HPDE6-E6E7 (cell line): ENCODE results near the gene GNAL.
"Not testable (repeated sequence)": the region's sequence is repeated elsewhere in the genome, so short reads cannot be mapped to it uniquely, and the experiment has no call there.

Experiments used
- DNase-seq: peaks from one replicate; pipeline ENCODE4 v3.0.0; 2011; ENCODE audit warnings: missing footprints; ENCODE audit errors: extremely low spot score

GNAL gene

DNA sequence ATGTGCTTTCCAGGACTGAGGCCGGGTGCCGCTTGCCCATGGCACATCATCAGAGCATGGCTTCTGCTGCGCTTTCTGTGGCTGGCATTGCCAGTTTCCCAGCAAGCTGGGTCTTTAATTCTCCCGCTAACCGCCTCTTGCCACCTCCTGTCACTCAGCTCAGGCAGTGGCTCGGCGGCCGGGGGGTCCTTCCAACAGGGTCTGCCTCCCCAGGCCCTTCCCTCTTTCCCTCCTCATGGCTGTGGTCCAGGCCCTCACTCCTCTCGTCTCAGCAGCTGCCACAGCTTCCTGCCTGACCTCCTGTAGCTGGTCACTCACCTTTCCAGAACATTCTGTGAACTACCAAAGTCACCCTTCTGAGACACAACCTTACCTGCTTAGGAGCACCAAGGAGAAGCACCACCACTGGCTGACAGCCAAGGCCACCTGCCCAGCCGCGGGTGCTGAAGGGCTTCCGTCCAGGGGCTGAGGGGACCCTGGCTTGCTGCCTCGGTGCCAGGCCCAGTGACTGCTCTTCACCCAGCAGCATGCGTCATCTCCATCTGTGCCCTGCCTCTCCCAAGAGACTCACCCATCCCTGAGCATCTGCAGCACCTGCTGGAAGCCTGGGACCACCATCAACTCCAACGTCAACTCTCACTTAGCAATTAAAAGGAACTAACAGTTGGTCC lies 184.7 kb downstream of the GNAL start:
- no peak for DNase-seq

GRCh38 chr18:11874676-11875075 lies 185.6 kb downstream of the GNAL start:
- no peak for DNase-seq

DNA sequence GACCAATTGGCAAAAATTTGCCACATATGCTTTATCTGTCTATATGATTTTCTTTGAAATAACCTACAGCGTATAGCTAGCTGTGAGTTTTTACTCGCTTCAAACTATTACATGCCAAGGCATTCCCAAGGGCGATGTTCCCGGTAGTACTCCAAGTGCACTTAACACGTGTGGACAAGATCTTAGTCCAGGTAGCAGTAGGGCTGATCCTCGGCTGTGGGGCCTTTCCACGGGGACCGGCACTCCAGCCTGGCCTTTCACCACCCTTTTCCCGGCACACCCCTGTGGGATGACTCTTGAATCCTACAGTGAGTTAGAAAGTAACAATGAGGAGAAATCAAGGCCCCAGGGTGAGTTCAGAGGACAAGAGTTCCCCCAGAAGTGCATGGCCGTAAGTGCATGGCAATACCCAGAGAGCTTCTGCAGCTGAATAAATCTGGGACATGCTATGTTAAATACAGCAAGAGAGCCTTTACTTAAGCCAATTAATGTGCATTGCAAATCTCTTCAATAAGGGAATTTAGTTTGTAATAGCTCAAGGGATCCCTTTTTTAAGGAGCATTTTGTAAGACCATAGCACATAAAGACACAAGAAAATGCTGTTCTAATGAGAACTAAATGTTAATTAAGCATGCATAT lies 188.6 kb downstream of the GNAL start:
- no peak for DNase-seq

GRCh38 chr18:11880586-11881304 lies 191.7 kb downstream of the GNAL start:
- DNase-seq, result no peak

GRCh38 chr18:11882636-11883035 lies 193.6 kb downstream of the GNAL start:
- no peak for DNase-seq

DNA sequence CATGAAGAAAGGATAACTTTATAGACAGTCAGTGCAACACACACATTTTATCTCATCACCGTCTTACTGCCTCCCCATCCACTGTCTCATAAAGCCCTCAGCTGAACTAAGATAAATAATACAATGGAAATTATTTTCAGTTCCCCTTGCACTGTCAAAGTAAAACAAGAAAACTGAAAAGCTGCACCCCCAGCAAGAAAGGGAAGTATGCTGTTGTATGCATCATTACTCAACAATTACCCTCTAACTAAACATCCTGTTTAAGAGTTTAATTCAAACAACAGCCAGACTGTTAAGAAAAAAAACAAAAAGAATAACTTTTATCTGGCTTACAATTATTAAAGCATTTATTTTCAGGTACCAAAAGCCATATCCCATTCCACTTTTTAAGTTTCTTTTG lies 194.1 kb downstream of the GNAL start:
- DNase-seq, result no peak

- DNase-seq, result no peak
These were observed 195.4 kb downstream of the GNAL start for GRCh38 chr18:11884396-11885030.

GRCh38 chr18:11885278-11885947 lies 196.3 kb downstream of the GNAL start:
- no peak for DNase-seq

DNA sequence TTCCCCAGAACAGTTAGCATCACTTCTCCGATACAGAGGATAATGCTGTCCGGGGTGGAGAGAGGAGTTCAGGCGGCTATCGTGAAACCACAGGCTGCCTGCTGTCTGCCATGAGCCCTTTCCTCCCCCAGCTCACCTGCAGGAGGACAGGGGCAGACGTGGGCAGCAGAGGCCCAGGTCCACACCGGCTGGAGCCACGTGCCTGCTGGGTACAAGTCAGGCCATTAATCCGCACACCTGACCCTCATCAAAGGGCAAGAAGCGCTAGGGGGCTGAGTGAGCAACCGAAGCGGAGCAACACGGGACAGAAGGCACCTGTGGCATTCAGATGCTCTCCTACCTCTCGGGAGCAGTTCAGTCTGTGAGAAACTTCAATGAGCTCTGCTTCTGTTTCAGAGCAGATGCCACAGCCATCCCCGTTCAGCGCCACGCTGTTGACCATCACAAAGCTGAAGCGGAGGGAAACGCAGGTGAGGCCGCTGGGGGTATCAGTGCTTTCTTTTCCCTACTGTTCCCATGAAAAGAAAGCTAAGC lies 197.6 kb downstream of the GNAL start:
- no peak for DNase-seq

- DNase-seq, result no peak
These were observed 198.5 kb downstream of the GNAL start for GRCh38 chr18:11887328-11888128.

GRCh38 chr18:11888726-11889125 lies 199.7 kb downstream of the GNAL start:
- DNase-seq, result no peak

DNA sequence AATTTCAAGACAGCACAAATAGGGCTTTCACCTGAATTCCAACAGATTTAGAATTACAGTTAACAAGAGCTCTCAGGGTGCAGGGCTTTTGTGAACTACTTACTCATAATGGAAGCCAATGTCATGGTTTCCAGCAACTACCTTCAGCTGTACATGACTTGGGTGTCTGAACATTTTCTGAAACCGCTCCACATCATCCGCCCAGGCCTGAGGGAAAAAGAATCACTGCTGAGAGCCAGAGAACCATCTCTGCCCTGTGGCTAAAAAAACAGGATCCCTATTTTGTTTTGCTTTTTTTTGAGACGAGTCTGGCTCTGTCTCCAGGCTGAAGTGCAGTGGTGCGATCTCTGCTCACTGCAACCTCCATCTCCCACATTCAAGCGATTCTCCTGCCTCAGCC lies 200.2 kb downstream of the GNAL start:
- no peak for DNase-seq

- DNase-seq, result no peak
These were observed 202.7 kb downstream of the GNAL start for GRCh38 chr18:11891737-11892136.

GRCh38 chr18:11892438-11892837 lies 203.4 kb downstream of the GNAL start:
- not testable (repeated sequence) for DNase-seq

DNA sequence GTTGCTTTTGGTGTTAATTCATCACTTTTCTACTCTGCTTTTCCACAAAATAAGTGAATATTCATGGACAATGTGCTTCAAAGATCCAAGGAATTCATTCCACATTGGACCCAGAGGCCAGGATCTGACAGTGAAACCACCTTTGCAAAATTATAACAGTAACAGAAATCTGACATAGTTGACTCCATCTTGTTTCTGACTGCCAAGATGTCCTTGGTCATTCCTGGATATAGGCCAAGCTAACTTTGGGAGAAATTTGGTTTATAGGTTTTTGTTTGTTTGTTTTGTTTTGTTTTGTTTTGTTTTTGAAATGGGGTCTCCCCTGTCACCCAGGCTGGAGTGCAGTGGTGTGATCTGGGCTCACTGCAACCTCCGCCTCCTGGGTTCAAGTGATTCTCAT lies 208.7 kb downstream of the GNAL start:
- no peak for DNase-seq

- DNase-seq, result no peak
These were observed 210.0 kb downstream of the GNAL start for GRCh38 chr18:11899063-11899462.

DNA sequence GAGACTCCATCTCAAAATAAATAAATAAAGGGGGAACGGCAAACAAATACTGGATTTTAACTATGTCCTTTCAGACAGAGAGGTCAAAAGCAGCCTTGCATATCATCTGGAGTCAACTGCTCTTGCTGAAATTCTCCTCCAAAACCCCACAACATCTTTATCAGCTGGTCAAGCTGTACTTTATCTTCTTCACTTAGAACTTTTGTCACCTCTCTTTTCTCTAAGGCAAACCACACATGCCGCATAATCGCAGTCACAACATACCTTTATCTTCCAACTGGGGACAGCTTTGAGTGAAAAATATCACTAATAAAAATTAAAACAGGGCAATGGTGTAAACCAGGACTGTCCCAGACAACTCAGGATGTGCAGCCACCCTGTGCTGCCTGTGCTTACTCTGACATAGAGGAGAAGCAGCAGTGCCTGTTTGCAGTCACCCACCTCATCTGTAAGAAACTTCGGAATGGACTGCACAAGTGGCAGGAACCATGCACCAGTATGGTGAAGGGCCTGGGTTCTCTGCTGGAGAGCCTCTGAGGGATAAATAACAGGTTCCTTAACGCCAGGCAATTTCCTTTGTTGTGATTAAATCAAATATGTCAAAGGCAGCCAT lies 212.9 kb downstream of the GNAL start:
- DNase-seq, result no peak

GRCh38 chr18:11902522-11903292 lies 213.6 kb downstream of the GNAL start:
- no peak for DNase-seq

GRCh38 chr18:11905613-11906012 lies 216.5 kb downstream of the GNAL start:
- no peak for DNase-seq

GRCh38 chr18:11906176-11906575 lies 217.1 kb downstream of the GNAL start:
- DNase-seq, result no peak
